SJSA1 (cell line): ENCODE data around the gene TBC1D3I. TPM values are rescaled to one million over a fixed set of nuclear protein-coding genes. Genes with fewer than 3 reads are reported as not detected.
"Not testable (repeated sequence)": the region's sequence is repeated elsewhere in the genome, so short reads cannot be mapped to it uniquely, and the experiment has no call there.

Experiments used
- DNase-seq, 2 experiments: peaks; one replicate each; pipeline ENCODE4 v3.0.0-alpha.2; 2015 to 2020; ENCODE audit warnings: low spot score in 2 of 2, low read depth in 1 of 2
- H3K27ac ChIP-seq: fragments of 250-450 bp; sonication (Bioruptor Pico); 2 replicates; pipeline ENCODE4 v1.5.1; 2020; ENCODE audit warnings: mild to moderate bottlenecking, moderate library complexity
- H3K27me3 ChIP-seq: fragments of 250-450 bp; sonication (Bioruptor Pico); replicated peaks from 2 replicates; pipeline ENCODE4 v1.5.1; 2020; ENCODE audit warnings: mild to moderate bottlenecking, moderate library complexity
- H3K36me3 ChIP-seq: fragments of 250-450 bp; sonication (Bioruptor Pico); 2 replicates; pipeline ENCODE4 v1.5.1; 2020; ENCODE audit warnings: mild to moderate bottlenecking
- H3K4me1 ChIP-seq: fragments of 250-450 bp; sonication (Bioruptor Pico); replicated peaks from 2 replicates; pipeline ENCODE4 v1.6.1; 2021; ENCODE audit warnings: mild to moderate bottlenecking
- H3K4me3 ChIP-seq: fragments of 250-450 bp; sonication (Bioruptor Pico); 2 replicates; pipeline ENCODE4 v1.5.1; 2020; ENCODE audit warnings: mild to moderate bottlenecking
- H3K9me3 ChIP-seq: fragments of 250-450 bp; sonication (Bioruptor Pico); replicated peaks from 2 replicates; pipeline ENCODE4 v1.5.1; 2020; ENCODE audit warnings: mild to moderate bottlenecking
- total RNA-seq: library from RNA; depleted of rRNA; stranded (reverse); fragments of >200 nt; shearing (Covaris generic); gene quantifications from 2 replicates; pipeline ENCODE4 v1.2.3, GENCODE V29; 2014; rRNA removed

The TBC1D3I gene
- total RNA-seq, 1 experiment from 2014 or later = not detected

DNA sequence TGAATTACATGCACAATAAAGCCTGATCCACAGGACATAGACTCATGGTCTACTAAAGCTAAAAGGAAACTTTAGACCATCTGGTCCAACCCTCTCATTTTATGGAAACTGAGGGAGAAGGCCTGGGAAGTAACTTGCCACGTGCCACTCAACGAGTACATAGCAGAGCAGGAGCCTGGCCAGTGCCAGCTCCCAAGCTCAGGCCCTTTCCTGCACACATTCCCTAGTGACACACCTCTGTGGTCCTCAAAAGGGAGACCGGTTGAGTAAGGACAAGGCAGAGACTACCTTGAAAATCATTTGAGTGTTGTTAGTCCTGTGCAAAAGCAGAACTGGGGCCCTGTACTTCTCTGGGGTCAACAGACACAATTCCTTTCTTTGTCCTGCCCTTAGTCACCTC, 50.7 kb downstream of the TBC1D3I start:
- peaks cover 18% of the 10 kb centered on the region for H3K27me3 ChIP-seq
- no peak for DNase-seq
- H3K36me3 ChIP-seq = no peaks in the 10 kb centered on the region
- H3K4me1 ChIP-seq = no peaks in the 10 kb centered on the region
- H3K9me3 ChIP-seq = no peaks in the 10 kb centered on the region
- H3K4me3 ChIP-seq = no peak overlapping the region
- no peak overlapping the region for H3K27ac ChIP-seq

- H3K27ac ChIP-seq = no peak overlapping the region
- no peak overlapping the region for H3K4me3 ChIP-seq
- DNase-seq = no peak
- peaks cover 18% of the 10 kb centered on the region for H3K27me3 ChIP-seq
- H3K36me3 ChIP-seq = no peaks in the 10 kb centered on the region
- no peaks in the 10 kb centered on the region for H3K4me1 ChIP-seq
- no peaks in the 10 kb centered on the region for H3K9me3 ChIP-seq
These were observed 51.4 kb downstream of the TBC1D3I start for GRCh38 chr17:36212966-36213365.

DNA sequence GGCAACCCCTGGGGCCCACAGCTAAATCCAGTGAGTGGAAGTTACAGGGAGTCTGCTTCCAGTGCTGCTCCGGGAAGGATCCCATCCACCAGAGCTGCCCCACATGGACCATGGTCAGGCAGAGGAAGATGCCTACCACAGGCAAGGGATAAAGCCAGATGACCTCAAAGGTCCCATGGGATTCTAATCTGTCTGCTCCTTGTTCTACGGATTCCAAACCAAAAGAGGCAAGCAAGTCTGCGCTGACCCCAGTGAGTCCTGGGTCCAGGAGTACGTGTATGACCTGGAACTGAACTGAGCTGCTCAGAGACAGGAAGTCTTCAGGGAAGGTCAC, 52.1 kb downstream of the TBC1D3I start:
- no peak overlapping the region for H3K27ac ChIP-seq
- H3K4me3 ChIP-seq = no peak overlapping the region
- no peak for DNase-seq
- H3K9me3 ChIP-seq = no peaks in the 10 kb centered on the region
- no peaks in the 10 kb centered on the region for H3K36me3 ChIP-seq
- H3K27me3 ChIP-seq = peaks cover 18% of the 10 kb centered on the region
- no peaks in the 10 kb centered on the region for H3K4me1 ChIP-seq

DNA sequence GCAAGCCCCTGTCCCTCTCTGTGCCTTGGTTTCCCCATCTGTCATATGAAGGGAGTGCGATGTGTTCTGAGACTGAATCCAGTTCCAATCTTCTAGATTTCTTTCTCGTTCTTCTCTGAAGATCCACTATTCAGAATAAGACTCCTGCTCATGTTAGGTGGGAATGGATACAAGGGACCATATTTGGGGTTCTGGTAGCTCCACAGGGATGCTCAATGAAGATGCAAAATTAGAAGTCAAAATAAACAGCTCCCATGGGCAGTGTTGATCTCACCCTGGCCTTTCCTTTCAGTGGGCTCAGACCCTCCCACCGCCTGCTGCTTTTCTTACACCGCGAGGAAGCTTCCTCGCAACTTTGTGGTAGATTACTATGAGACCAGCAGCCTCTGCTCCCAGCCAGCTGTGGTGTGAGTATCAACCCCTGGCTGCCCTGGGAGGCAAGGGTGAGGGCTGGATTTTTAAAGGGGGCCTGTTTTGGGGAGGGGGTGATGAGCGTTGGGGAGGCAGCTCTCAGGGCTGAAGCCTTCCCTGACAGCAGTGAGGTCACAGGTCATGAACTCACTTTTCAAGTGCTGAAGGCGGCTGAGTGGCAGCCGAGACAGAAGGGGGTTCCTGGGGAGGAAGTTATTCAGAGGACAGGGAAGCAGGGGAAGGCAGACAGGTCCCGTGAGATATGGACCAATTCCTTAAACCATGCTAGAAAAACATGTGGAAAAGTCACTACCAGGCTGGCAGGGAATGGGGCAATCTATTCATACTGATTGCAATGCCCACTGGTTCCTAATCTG, 52.7 kb downstream of the TBC1D3I start:
- H3K4me3 ChIP-seq, DNase-seq, H3K27ac ChIP-seq, H3K36me3 ChIP-seq, H3K9me3 ChIP-seq, H3K4me1 ChIP-seq: not testable (repeated sequence)
- H3K27me3 ChIP-seq = peaks cover 20% of the 10 kb centered on the region

DNA sequence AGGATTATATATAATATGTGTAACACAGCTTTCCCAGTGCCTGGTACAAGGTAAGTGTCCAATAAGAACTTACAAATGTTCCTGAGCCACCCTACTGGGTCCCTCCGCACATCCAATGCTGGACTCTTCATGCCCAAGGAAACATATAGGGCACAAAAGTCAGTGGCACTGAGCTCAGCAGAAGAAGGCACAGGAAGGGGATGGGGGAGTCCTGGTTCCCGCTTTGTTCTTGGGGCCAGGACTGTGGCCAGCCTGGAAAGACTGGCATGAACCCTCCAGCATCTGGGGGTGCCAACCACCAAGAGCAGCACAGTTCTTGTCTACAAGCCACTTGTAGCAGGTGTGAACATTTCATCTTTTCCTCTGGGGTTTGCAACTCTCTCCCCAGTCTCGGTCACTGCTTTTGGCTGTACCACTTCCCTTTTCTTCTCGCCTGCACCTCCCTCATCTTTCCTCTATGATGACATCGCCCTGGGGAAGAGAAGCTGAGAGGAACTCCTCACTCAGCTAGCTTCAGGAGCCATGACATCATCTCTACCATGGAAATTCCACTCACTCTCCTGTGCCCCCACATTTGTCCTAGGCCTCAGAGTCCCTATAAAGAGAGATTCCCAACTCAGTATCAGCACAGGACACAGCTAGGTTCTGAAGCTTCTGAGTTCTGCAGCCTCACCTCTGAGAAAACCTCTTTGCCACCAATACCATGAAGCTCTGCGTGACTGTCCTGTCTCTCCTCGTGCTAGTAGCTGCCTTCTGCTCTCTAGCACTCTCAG, 53.7 kb downstream of the TBC1D3I start, which contains the start of gene CCL4L2:
Gene CCL4L2, plus strand, starts transcription at position 625 of the 773 bp plus-strand sequence.
- DNase-seq, H3K9me3 ChIP-seq, H3K4me1 ChIP-seq, H3K4me3 ChIP-seq, H3K36me3 ChIP-seq, H3K27ac ChIP-seq: not testable (repeated sequence)
- H3K27me3 ChIP-seq = peaks cover 21% of the 10 kb centered on the region

DNA sequence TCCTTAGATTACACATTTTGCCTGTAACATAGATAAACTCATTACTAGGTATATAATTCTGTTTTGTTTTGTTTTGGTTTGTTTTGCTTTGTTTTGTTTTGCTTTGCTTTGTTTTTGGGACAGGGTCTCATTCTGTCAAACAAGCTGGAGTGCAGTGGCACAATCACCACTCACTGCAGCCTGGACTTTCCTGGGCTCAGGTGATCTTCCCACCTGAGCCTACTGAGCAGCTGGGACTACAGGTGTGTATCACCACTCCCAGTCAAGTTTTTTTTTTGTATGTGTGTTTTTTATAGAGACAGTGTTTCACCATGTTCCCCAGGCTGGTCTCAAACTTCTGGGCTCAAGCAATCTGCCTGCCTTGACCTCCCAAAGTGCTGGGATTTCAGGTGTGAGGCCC, 54.8 kb downstream of the TBC1D3I start:
- Histone ChIP-seq H3K27me3 (peaks cover 19% of the 10 kb centered on the region), H3K27ac (no peak overlapping the region), H3K9me3 (no peaks in the 10 kb centered on the region), H3K36me3 (no peaks in the 10 kb centered on the region), H3K4me1 (no peaks in the 10 kb centered on the region), H3K4me3 (no peak overlapping the region)
- DNase-seq = no peak

- not testable (repeated sequence) for H3K4me3 ChIP-seq, H3K27me3 ChIP-seq, H3K36me3 ChIP-seq, H3K9me3 ChIP-seq, DNase-seq, H3K4me1 ChIP-seq, H3K27ac ChIP-seq
These were observed 57.0 kb downstream of the TBC1D3I start for GRCh38 chr17:36207383-36207782.

DNA sequence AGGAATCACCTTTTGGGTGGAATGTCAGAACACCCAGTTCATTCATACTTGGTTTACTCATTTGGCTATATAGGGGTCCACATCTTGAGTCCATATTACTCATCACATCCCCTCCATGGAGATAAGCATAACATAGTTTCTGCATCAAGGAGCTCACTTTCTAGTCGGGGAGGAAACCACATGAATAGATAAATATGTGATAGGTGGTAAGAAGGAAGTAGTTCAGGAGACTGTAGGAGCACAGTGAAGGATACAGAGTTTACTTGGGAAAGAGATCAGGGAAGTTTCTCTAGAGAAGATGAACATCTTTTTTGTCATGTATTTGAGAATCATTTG, 57.9 kb downstream of the TBC1D3I start:
- not testable (repeated sequence) for DNase-seq

GRCh38 chr17:36205637-36206485, 58.5 kb downstream of the TBC1D3I start:
- DNase-seq = no peak
- Histone ChIP-seq H3K27ac (no peak overlapping the region), H3K27me3 (peaks cover 6% of the 10 kb centered on the region), H3K4me3 (no peak overlapping the region), H3K36me3 (no peaks in the 10 kb centered on the region), H3K4me1 (no peaks in the 10 kb centered on the region), H3K9me3 (no peaks in the 10 kb centered on the region)

More for the DNA sequence above, 57.9 kb downstream of the TBC1D3I start:
- not testable (repeated sequence) for H3K27ac ChIP-seq, H3K36me3 ChIP-seq, H3K4me3 ChIP-seq, H3K9me3 ChIP-seq, H3K27me3 ChIP-seq, H3K4me1 ChIP-seq

DNA sequence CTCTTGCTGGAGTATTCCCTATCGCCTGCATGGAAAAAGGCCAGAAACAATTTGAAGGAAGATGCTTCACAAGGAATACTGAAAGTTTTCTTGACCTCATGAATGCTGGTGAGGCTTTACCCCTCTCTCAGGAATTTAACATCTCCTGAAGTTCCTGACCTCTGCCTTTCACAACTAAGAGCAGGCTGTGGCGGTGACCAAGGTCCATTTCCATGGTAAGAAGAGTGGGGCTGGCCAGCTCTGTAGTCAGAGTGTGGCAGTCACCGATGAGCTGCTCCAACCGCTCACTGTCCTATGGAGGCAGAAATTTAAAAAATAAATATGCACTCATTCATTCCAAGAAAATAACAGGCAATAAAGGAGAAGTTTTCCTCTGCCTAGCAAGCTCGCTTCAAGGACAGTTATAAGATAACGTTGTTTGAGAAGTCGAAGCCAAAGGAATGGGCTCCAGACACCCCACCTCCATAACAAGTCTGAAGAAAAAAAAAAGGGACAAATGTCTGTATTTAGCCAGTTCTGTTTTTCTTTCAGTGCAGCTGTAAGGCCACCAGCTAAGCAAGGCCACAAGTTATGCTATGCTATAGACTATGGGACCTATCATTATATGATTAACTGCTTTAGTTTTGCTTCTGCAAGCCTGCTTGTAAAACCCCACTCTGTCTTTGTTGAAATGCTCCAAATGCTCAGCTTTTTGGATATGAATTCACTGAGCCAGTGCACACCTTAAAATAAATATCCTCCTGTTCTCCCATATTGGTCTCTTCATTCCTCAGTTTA, 59.5 kb downstream of the TBC1D3I start:
- Histone ChIP-seq H3K9me3 (no peaks in the 10 kb centered on the region), H3K36me3 (no peaks in the 10 kb centered on the region), H3K27me3 (peaks cover 6% of the 10 kb centered on the region), H3K4me1 (no peaks in the 10 kb centered on the region), H3K4me3 (no peak overlapping the region), H3K27ac (no peak overlapping the region)
- DNase-seq = no peak

Other genes with a start within 250 kb of the TBC1D3I start
- gene CCL23, start 246.6 kb downstream of the TBC1D3I start, total RNA-seq = not detected in 2 replicates
- gene CCL18, start 200.3 kb downstream of the TBC1D3I start, total RNA-seq = not detected in 2 replicates
- gene CCL3, start 174.4 kb downstream of the TBC1D3I start, total RNA-seq = not detected in 2 replicates
- not detected in 2 replicates for gene CCL4, start 160.7 kb downstream of the TBC1D3I start, total RNA-seq
- gene TBC1D3B, start 87.9 kb downstream of the TBC1D3I start, total RNA-seq = 0.66 TPM in 1 of 2 replicates, not detected in the other
- not detected in 2 replicates for gene CCL3L1, start 67.8 kb downstream of the TBC1D3I start, total RNA-seq
- not detected in 2 replicates for gene CCL4L2, start 53.5 kb downstream of the TBC1D3I start, total RNA-seq
- not detected in 2 replicates for gene TBC1D3G, start 59.3 kb upstream of the TBC1D3I start, total RNA-seq
- not detected in 2 replicates for gene TBC1D3H, start 123.9 kb upstream of the TBC1D3I start, total RNA-seq
- 34.5 and 41.7 TPM in 2 replicates for gene ZNHIT3, start 222.1 kb upstream of the TBC1D3I start, total RNA-seq